HL-60 (cell line): ENCODE measurements around the gene FNDC3B.

Experiments
- CTCF ChIP-seq: IDR thresholded peaks from one replicate; pipeline ENCODE4 v1.5.1; 2011; ENCODE audit warnings: low read length, control low read depth, inconsistent platforms; ENCODE audit not compliant: insufficient read depth
- GABPA ChIP-seq: IDR thresholded peaks from 2 replicates; pipeline ENCODE4 v1.6.1; 2012; ENCODE audit warnings: low read depth
- POLR2AphosphoS5 ChIP-seq: IDR thresholded peaks from 2 replicates; pipeline ENCODE4 v1.6.1; 2012; ENCODE audit warnings: low read depth
- REST ChIP-seq: IDR thresholded peaks from 2 replicates; pipeline ENCODE4 v1.6.1; 2012; ENCODE audit warnings: low read depth; ENCODE audit not compliant: insufficient replicate concordance
- SPI1 ChIP-seq: IDR thresholded peaks from 2 replicates; pipeline ENCODE4 v1.6.1; 2012; ENCODE audit warnings: low read depth, mild to moderate bottlenecking, borderline replicate concordance

GRCh38 chr3:172195407-172195754, 156.0 kb downstream of the FNDC3B start:
- TF ChIP-seq REST (no peak), POLR2AphosphoS5 (no peak), CTCF (no peak), GABPA (no peak), SPI1 (no peak)
